GM10266 (cell line): Measurements from ENCODE around the gene UBE2QL1.

ENCODE experiments used
- DNase-seq: peaks from one replicate; pipeline ENCODE4 v3.0.0; 2012; ENCODE audit errors: extremely low spot score
- CTCF ChIP-seq: IDR thresholded peaks from 2 replicates; pipeline ENCODE4 v1.5.1; 2012; ENCODE audit warnings: mild to moderate bottlenecking, low read depth; ENCODE audit not compliant: control insufficient read depth, insufficient read depth; ENCODE audit errors: missing control alignments

UBE2QL1 gene

GRCh38 chr5:6405591-6405990 lies 43.1 kb upstream of the UBE2QL1 start:
- no peak for TF ChIP-seq CTCF
- DNase-seq, result no peak

GRCh38 chr5:6407558-6408259 lies 41.0 kb upstream of the UBE2QL1 start:
- DNase-seq, result no peak
- TF ChIP-seq CTCF, result no peak

GRCh38 chr5:6408260-6408596 lies 40.4 kb upstream of the UBE2QL1 start:
- no peak for TF ChIP-seq CTCF
- no peak for DNase-seq

- DNase-seq, result no peak
- TF ChIP-seq CTCF, result no peak
Observed at GRCh38 chr5:6408627-6409446, 39.8 kb upstream of the UBE2QL1 start.

- no peak for TF ChIP-seq CTCF
- DNase-seq, result no peak
Observed at GRCh38 chr5:6410421-6410820, 38.2 kb upstream of the UBE2QL1 start.

GRCh38 chr5:6411141-6411540 lies 37.5 kb upstream of the UBE2QL1 start:
- no peak for TF ChIP-seq CTCF
- DNase-seq, result no peak

GRCh38 chr5:6412811-6413210 lies 35.8 kb upstream of the UBE2QL1 start:
- TF ChIP-seq CTCF, result no peak
- no peak for DNase-seq
